GM13977 (cell line): ENCODE results near the gene AGBL4.

Source experiments
- DNase-seq: peaks from one replicate; pipeline ENCODE4 v3.0.0; 2012; ENCODE audit warnings: low spot score
- in situ Hi-C: fragments of 300-500 bp; cut with MboI; formaldehyde crosslinking; loops from one replicate; pipeline ENCODE4 v1.12.0; 2022; ENCODE audit warnings: low sequenced_read_pairs, low pct_unique_long_range_greater_than_20kb, mixed read lengths, inconsistent platforms; ENCODE audit not compliant: unreplicated experiment
- TF ChIP-seq, protein P1 (sequence below): IDR thresholded peaks from 2 replicates; pipeline ENCODE4 v1.5.1; 2012; ENCODE audit warnings: mild to moderate bottlenecking, control low read depth; ENCODE audit not compliant: insufficient read depth; ENCODE audit errors: extremely low read depth, missing control alignments

AGBL4 gene

DNA sequence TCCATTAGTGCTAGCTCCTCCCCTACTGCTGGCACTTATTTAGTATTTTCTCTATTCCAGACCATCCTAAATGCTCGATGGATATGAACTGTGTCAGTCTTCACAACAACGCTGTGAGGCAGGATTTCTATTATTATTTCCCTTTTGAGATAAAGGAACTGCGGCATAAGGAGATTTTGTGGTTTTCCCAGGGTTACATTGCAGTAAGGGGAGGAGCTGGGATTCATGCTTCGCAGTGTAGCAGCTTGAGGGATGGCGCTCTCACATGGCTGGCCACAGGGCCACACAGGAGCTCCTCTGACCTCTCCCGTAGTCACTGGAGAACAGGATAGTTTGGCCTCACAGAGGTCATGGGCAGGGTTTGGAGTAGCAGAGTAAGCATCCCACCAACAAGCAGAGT lies 1364.0 kb downstream of the AGBL4 start:
- in situ Hi-C loops, result no loop called here
- TF ChIP-seq, protein P1, sequence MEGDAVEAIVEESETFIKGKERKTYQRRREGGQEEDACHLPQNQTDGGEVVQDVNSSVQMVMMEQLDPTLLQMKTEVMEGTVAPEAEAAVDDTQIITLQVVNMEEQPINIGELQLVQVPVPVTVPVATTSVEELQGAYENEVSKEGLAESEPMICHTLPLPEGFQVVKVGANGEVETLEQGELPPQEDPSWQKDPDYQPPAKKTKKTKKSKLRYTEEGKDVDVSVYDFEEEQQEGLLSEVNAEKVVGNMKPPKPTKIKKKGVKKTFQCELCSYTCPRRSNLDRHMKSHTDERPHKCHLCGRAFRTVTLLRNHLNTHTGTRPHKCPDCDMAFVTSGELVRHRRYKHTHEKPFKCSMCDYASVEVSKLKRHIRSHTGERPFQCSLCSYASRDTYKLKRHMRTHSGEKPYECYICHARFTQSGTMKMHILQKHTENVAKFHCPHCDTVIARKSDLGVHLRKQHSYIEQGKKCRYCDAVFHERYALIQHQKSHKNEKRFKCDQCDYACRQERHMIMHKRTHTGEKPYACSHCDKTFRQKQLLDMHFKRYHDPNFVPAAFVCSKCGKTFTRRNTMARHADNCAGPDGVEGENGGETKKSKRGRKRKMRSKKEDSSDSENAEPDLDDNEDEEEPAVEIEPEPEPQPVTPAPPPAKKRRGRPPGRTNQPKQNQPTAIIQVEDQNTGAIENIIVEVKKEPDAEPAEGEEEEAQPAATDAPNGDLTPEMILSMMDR, result no peak

DNA sequence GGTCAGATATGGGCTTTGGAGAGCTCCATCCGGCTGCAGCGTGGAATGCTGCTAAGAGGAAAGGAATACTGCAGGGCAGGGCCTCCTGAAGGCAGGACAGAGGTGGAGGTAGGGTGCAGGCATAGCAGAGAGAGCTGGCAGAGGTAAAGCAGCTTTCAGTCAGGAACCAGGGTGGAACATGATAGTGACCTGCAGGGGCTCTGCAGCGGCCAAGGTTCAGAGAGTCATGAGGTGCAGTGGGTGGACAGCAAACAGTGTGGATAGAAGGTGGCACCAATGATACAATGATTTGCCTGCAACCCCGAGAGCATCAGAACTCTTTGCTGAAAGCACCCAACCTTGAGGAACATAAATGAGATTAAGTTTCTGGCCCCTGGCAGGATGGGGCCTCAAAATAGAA lies 1366.3 kb downstream of the AGBL4 start:
- no peak for DNase-seq
- in situ Hi-C loops, result no loop called here
- TF ChIP-seq, protein P1, result no peak

More for the DNA sequence above, 1364.0 kb downstream of the AGBL4 start:
- no peak for DNase-seq

DNA sequence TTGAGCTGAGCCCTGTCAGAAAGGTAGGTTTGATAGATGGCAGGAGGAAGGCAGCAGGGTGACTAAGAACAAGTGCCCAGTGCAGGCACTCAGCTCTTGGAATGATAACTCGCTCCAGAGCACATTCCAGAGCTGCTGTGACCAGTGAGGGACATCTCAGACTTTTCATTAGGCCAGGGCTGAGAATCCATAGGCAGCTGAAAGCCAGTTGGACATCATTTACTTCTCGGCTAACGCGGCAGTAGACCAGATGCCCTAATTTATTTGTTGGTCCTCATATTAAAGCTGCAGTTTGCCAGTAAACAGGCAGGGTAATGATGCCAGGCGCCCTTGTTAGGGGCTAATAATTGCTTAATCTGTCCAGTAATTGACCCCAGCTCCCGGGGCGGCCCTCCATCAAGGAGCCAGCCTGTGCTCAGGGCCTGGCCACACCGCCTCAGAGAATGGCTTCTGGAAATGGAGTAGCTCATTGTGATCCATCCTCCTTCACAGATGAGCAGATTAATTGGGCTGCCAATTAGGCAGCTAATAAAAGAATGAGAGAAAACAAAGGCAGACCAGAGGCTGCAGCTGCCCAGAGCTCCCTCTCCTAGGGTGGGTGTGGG lies 1369.0 kb downstream of the AGBL4 start:
- TF ChIP-seq, protein P1, result no peak
- DNase-seq, result no peak
- in situ Hi-C loops, result no loop called here

DNA sequence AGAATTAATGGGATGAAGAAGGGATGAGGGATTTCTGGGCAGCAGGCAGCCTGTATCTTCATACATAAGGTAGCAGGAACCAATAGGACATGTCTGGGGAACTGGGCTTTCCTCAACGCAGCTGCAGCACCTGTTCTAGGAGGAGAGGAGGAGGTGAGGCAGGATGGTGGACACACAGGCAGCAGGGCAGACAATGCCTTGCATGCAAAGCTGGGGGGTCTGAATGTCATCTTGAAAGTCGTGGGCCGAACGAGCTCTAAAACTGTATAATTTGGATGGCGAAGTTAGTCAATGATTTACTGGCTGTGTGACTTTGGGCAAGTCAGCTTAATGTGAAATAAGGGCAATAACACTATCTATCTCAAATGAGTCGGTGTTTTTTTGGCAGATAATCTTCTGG lies 1371.4 kb downstream of the AGBL4 start:
- in situ Hi-C loops, result no loop called here

DNA sequence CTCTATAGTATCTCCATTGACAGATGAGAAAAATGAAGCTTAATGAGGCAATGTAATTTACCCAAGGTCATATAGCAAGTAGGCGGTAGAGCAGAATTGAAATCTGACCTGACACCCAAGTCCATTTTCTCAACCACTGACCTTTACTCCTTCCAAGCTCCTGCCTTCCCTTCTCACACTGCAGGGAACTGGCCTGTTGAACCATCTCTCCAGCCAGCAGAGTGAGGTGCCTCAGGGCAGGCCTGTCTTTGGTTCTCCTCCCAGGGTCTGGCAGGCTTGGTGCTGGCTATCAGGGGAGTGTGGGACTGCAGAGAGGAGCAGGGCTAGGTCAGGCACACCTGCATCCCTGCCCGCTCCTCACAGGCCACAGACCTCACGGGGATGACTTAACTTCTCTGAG lies 1373.9 kb downstream of the AGBL4 start:
- TF ChIP-seq, protein P1, result no peak
- in situ Hi-C loops, result no loop called here

More for the DNA sequence above, 1371.4 kb downstream of the AGBL4 start:
- no peak for DNase-seq
- TF ChIP-seq, protein P1, result no peak

DNA sequence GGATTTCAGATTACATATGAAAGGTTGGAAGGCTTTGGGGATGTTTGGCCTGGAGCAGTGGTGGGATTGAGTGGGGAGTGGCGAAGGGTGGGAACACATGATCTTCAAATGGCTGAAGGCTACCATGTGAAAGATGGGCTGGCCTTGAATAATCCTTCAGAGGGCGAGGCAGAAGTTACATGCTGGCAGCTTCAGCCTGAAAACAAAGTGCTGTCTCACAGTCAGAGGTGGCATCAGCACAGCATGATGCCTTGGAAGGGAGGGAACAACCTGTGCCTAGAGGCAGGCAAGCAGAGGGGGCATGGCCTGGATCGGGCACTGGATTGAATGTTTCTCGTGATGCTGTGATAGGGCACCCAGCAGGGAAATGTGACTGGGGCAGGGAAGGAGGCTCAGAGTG lies 1377.9 kb downstream of the AGBL4 start:
- in situ Hi-C loops, result no loop called here
- TF ChIP-seq, protein P1, result no peak
- DNase-seq, result no peak

More for the DNA sequence above, 1373.9 kb downstream of the AGBL4 start:
- no peak for DNase-seq
